Measurements from ENCODE around the gene FMN2. TPM values are rescaled to one million over a fixed set of nuclear protein-coding genes. Genes with fewer than 3 reads are reported as not detected.
"Not testable (repeated sequence)": the region's sequence is repeated elsewhere in the genome, so short reads cannot be mapped to it uniquely, and the experiment has no call there.

FMN2 gene
- total RNA-seq, 1 donor from 2014 or later = 3.5 TPM

DNA sequence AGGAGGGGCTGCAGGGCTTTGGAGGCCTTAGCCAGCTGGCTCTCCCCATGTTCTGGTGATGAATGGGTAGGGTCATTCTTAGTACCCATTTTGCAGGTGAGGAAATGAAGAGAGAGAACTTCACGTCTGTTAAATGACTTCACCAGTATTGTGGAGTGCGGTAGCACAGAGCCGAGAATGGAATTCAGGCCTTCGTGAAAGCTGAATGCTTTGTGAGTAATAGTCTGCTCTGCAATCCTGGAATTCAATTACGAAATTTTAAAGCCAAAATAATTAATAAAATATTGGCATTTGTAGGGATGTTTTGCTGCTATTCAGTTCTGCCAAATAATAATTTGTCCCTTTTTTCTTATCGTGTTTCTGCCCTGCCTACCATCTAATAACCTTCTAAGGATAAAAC is 322.6 kb downstream of the FMN2 start:
- peak overlapping the region; percentile 75 for H3K27ac Mint-ChIP-seq (ENCODE audit: unreplicated experiment)
- no peak overlapping the region for H3K4me3 Mint-ChIP-seq (ENCODE audit: unreplicated experiment)
- H3K4me1 Mint-ChIP-seq (ENCODE audit: low read depth) = peaks cover 9% of the 10 kb centered on the region
- no peak for DNase-seq (ENCODE audit: low spot score)
- no peaks in the 10 kb centered on the region for H3K36me3 Mint-ChIP-seq (ENCODE audit: low read depth)
- TF ChIP-seq, protein P1, sequence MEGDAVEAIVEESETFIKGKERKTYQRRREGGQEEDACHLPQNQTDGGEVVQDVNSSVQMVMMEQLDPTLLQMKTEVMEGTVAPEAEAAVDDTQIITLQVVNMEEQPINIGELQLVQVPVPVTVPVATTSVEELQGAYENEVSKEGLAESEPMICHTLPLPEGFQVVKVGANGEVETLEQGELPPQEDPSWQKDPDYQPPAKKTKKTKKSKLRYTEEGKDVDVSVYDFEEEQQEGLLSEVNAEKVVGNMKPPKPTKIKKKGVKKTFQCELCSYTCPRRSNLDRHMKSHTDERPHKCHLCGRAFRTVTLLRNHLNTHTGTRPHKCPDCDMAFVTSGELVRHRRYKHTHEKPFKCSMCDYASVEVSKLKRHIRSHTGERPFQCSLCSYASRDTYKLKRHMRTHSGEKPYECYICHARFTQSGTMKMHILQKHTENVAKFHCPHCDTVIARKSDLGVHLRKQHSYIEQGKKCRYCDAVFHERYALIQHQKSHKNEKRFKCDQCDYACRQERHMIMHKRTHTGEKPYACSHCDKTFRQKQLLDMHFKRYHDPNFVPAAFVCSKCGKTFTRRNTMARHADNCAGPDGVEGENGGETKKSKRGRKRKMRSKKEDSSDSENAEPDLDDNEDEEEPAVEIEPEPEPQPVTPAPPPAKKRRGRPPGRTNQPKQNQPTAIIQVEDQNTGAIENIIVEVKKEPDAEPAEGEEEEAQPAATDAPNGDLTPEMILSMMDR (IDR thresholded peaks at IDR 0.05) = no peak
- H3K9me3 Mint-ChIP-seq (ENCODE audit: low read depth) = no peaks in the 10 kb centered on the region
- no peaks in the 10 kb centered on the region for H3K27me3 Mint-ChIP-seq (ENCODE audit: low read depth)

DNA sequence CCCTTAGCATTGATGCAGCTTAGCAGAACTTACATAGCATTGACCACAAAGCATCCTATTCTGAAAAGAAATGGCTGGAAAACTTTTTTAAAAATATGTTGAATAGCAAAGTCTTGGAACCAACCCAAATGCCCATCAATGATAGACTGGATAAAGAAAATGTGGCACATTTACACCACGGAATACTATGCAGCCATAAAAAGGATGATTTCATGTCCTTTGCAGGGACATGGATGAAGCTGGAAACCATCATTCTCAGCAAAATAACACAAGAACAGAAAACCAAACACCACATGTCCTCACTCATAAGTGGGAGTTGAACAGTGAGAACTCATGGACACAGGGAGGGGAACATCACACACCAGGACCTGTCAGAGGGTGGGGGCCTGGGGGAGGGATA is 323.3 kb downstream of the FMN2 start:
- not testable (repeated sequence) for H3K9me3 Mint-ChIP-seq (ENCODE audit: low read depth); H3K4me1 Mint-ChIP-seq (ENCODE audit: low read depth); H3K4me3 Mint-ChIP-seq (ENCODE audit: unreplicated experiment); H3K27ac Mint-ChIP-seq (ENCODE audit: unreplicated experiment); DNase-seq (ENCODE audit: low spot score); H3K27me3 Mint-ChIP-seq (ENCODE audit: low read depth); H3K36me3 Mint-ChIP-seq (ENCODE audit: low read depth)

DNA sequence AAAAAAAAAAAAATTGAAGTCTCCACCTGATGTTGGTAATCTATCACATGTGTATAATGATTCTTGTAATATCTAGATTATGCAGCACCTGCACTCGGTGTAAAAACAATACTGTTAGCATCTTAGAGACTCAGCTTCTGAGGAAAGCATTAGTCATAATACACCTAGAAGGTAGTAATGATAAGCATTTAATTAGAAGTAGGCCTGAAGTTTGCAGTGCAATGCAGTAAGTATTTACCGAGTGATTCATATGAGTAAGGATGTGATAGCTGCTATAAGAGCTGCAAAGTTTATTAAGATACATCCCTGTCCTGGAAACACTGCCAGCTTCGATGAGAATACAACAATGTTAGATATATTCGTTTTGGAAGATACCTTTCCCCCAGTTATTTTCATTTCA is 323.8 kb downstream of the FMN2 start:
- Mint-ChIP-seq H3K36me3 (ENCODE audit: low read depth) (no peaks in the 10 kb centered on the region), H3K27ac (ENCODE audit: unreplicated experiment) (no peak overlapping the region), H3K27me3 (ENCODE audit: low read depth) (no peaks in the 10 kb centered on the region), H3K9me3 (ENCODE audit: low read depth) (no peaks in the 10 kb centered on the region), H3K4me3 (ENCODE audit: unreplicated experiment) (no peak overlapping the region), H3K4me1 (ENCODE audit: low read depth) (peaks cover 9% of the 10 kb centered on the region)
- TF ChIP-seq, protein P1 (IDR thresholded peaks at IDR 0.05) = no peak
- no peak for DNase-seq (ENCODE audit: low spot score)

DNA sequence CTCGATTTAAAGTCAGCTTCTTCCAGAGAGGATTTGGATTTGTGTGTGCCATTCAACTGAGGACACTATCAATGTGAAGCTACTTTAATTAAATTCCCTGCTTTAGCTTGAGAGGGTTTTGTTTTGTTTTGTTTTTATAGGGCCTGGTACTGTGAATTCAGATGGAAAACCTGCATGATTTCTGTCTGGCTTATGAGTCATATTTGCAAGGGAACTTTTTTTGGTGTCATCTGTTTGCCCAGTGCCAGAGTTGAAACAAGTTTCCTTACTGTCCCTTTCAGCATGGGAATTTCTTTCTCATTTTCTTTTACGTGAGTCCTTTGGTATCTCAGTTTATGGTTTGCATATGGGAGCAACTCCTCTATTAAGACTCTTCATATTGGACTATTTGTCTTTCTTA is 325.6 kb downstream of the FMN2 start:
- TF ChIP-seq, protein P1 (IDR thresholded peaks at IDR 0.05) = no peak
- Mint-ChIP-seq H3K4me1 (ENCODE audit: low read depth) (peaks cover 9% of the 10 kb centered on the region), H3K4me3 (ENCODE audit: unreplicated experiment) (no peak overlapping the region), H3K9me3 (ENCODE audit: low read depth) (no peaks in the 10 kb centered on the region), H3K27ac (ENCODE audit: unreplicated experiment) (no peak overlapping the region), H3K36me3 (ENCODE audit: low read depth) (no peaks in the 10 kb centered on the region), H3K27me3 (ENCODE audit: low read depth) (no peaks in the 10 kb centered on the region)
- DNase-seq (ENCODE audit: low spot score) = no peak

DNA sequence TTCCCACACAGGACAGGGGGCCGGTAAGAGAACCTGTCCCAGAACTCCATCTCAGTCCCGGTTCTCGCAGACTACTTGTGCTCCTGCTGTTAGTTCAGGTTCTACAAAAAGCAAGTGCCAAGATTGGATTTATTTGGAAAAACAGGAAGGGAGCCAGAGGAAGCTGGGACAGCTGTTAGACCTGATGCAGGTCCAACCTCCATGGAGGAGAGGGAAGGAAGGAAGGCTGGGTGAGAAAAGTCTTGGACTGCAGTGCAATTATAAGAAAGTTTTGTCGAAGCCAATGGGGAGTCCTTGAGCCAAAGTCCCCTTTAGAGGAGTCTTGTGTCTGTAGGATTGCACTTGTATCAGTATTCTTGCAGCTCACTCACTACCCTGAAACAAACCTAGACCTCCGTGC is 329.1 kb downstream of the FMN2 start:
- DNase-seq (ENCODE audit: low spot score) = no peak
- H3K4me3 Mint-ChIP-seq (ENCODE audit: unreplicated experiment) = no peak overlapping the region
- H3K36me3 Mint-ChIP-seq (ENCODE audit: low read depth) = no peaks in the 10 kb centered on the region
- TF ChIP-seq, protein P1 (IDR thresholded peaks at IDR 0.05) = no peak
- H3K27me3 Mint-ChIP-seq (ENCODE audit: low read depth) = no peaks in the 10 kb centered on the region
- H3K4me1 Mint-ChIP-seq (ENCODE audit: low read depth) = peaks cover 16% of the 10 kb centered on the region
- H3K27ac Mint-ChIP-seq (ENCODE audit: unreplicated experiment) = no peak overlapping the region
- H3K9me3 Mint-ChIP-seq (ENCODE audit: low read depth) = no peaks in the 10 kb centered on the region

DNA sequence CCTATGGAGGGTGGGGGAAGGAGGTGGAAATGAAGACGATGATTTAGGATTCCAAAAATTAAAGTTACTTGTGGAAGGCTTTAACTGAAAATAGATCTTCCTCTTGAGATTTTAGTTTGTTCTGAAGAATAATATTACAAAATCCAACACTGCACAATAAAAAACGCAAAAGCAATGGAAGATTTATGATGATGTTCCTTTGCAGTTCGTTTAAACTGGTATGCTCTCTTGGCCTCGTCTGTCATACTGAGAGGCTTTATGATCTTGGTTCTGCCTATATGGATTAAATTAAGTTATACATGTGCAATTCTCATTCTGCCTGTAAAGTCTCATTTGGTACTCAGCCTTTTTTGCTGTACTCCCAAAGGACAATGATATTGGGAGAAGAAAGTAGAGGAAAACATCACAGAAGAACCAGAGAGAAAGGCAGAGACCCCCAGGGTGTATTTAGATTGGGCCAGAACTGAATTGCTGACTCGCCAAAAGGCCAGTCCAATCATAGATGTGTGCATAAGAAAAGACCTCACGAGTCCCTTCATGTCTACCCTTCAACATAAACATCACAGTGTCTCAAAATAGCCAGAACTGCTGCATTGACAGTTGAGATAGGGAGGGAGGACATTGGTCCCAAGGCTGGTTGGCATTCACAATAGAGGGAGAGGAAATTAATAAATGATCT is 331.7 kb downstream of the FMN2 start:
- no peak for DNase-seq (ENCODE audit: low spot score)
- no peaks in the 10 kb centered on the region for H3K9me3 Mint-ChIP-seq (ENCODE audit: low read depth)
- no peaks in the 10 kb centered on the region for H3K27me3 Mint-ChIP-seq (ENCODE audit: low read depth)
- peaks cover 18% of the 10 kb centered on the region for H3K4me1 Mint-ChIP-seq (ENCODE audit: low read depth)
- H3K4me3 Mint-ChIP-seq (ENCODE audit: unreplicated experiment) = no peak overlapping the region
- no peaks in the 10 kb centered on the region for H3K36me3 Mint-ChIP-seq (ENCODE audit: low read depth)
- no peak overlapping the region for H3K27ac Mint-ChIP-seq (ENCODE audit: unreplicated experiment)
- TF ChIP-seq, protein P1 (IDR thresholded peaks at IDR 0.05) = no peak
